Astrocyte (in vitro differentiated cells and primary cell): ENCODE results near the gene RAP1GAP. TPM values are rescaled to one million over a fixed set of nuclear protein-coding genes. Genes with fewer than 3 reads are reported as not detected.

Source experiments
- DNase-seq: peaks from one replicate; pipeline ENCODE4 v3.0.0-alpha.2; 2010; ENCODE audit warnings: low read depth
- FAIRE-seq: peaks from 2 replicates; lab custom pipeline; 2011; peaks lifted over from hg19 to GRCh38; lab: Jason Lieb, UNC
- H2AFZ ChIP-seq: 2 replicates; pipeline ENCODE4 v1.6.0; 2012; ENCODE audit warnings: low read depth, low read length, inconsistent platforms
- H3K27ac ChIP-seq: 2 replicates; pipeline ENCODE4 v1.5.1; 2011; ENCODE audit warnings: low read depth, low read length, inconsistent platforms
- H3K27me3 ChIP-seq: 2 replicates; pipeline ENCODE4 v1.6.0; 2011; ENCODE audit warnings: low read length, inconsistent platforms; ENCODE audit not compliant: insufficient read depth
- H3K36me3 ChIP-seq: 2 replicates; pipeline ENCODE4 v1.5.1; 2011; ENCODE audit warnings: low read length, inconsistent platforms; ENCODE audit not compliant: insufficient read depth
- H3K4me1 ChIP-seq: 2 replicates; pipeline ENCODE4 v1.5.1; 2011; ENCODE audit warnings: low read length, inconsistent platforms; ENCODE audit not compliant: insufficient read depth
- H3K4me2 ChIP-seq: 2 replicates; pipeline ENCODE4 v1.6.0; 2012; ENCODE audit warnings: low read length, inconsistent platforms
- H3K4me3 ChIP-seq: 2 replicates; pipeline ENCODE4 v1.5.1; 2011; ENCODE audit warnings: low read depth, mild to moderate bottlenecking, low read length, inconsistent platforms; ENCODE audit not compliant: insufficient read depth
- H3K79me2 ChIP-seq: 2 replicates; pipeline ENCODE4 v1.6.0; 2012; ENCODE audit warnings: mild to moderate bottlenecking, low read length, inconsistent platforms; ENCODE audit not compliant: insufficient read depth
- H3K9ac ChIP-seq: 2 replicates; pipeline ENCODE4 v1.6.0; 2012; ENCODE audit warnings: mild to moderate bottlenecking, low read length, inconsistent platforms
- H3K9me3 ChIP-seq: 2 replicates; pipeline ENCODE4 v1.5.1; 2012; ENCODE audit warnings: low read depth, mild to moderate bottlenecking, low read length, inconsistent platforms; ENCODE audit not compliant: insufficient read depth
- H4K20me1 ChIP-seq: 2 replicates; pipeline ENCODE4 v1.6.0; 2012; ENCODE audit warnings: low read length, inconsistent platforms; ENCODE audit not compliant: insufficient read depth
- H3K27ac Mint-ChIP-seq: one replicate; pipeline ENCODE4 v1.8.0; 2021; ENCODE audit warnings: mild to moderate bottlenecking, mixed read lengths; ENCODE audit not compliant: unreplicated experiment
- H3K27me3 Mint-ChIP-seq: one replicate; pipeline ENCODE4 v1.8.0; 2021; ENCODE audit warnings: low read depth, mixed read lengths; ENCODE audit not compliant: unreplicated experiment
- H3K36me3 Mint-ChIP-seq: one replicate; pipeline ENCODE4 v1.8.0; 2021; ENCODE audit warnings: low read depth, mixed read lengths; ENCODE audit not compliant: unreplicated experiment
- H3K4me1 Mint-ChIP-seq: one replicate; pipeline ENCODE4 v1.8.0; 2021; ENCODE audit warnings: low read depth, mixed read lengths; ENCODE audit not compliant: unreplicated experiment
- H3K4me3 Mint-ChIP-seq: one replicate; pipeline ENCODE4 v1.8.0; 2021; ENCODE audit warnings: mild to moderate bottlenecking, moderate library complexity, mixed read lengths; ENCODE audit not compliant: unreplicated experiment
- H3K9me3 Mint-ChIP-seq: one replicate; pipeline ENCODE4 v1.8.0; 2021; ENCODE audit warnings: mild to moderate bottlenecking, mixed read lengths; ENCODE audit not compliant: unreplicated experiment
- EZH2 ChIP-seq: IDR thresholded peaks from 2 replicates; pipeline ENCODE4 v1.6.1; 2012; ENCODE audit warnings: mild to moderate bottlenecking, low read length, inconsistent platforms; ENCODE audit not compliant: insufficient read depth
- total RNA-seq: library from RNA; stranded (reverse); gene quantifications from 2 replicates; pipeline ENCODE4 v1.2.1, GENCODE V29; 2021
- TF ChIP-seq, protein P1 (sequence below): IDR thresholded peaks from 2 replicates; pipeline ENCODE4 v1.5.1; 2011; ENCODE audit warnings: low read depth, mild to moderate bottlenecking, inconsistent platforms, low read length, moderate library complexity; ENCODE audit not compliant: insufficient read depth

Gene RAP1GAP
- total RNA-seq, 1 donor from 2014 or later: 3.2 TPM

DNA sequence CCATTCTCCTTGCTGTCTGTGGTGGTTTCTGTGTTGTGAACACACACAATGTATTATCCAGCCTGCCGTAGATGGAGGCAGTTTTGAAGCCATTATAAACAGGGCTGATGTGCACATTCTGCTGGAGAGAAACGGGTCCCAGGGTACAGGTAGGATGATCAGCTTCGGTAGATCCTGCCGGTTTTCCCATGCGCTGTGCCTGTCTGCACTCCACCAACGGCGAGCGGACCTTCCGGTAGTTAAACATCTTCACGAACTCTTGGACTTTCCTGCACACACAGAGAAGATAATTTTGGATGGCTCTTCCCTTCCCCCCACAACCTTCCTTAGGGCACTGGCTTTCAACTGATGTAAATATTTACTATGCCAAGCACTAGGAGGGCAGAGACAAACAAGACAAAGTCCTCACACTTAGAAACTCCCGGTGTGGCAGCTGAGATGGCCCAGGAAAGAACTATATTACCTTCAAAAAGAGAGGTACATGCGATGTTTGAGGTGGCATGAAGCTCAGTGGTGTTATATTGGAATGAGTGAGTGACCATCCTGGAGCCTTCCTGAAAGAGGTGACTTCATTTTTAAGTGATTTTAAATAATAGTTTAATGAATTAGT is 118.2 kb downstream of the RAP1GAP start:
- Mint-ChIP-seq H3K4me1 (peaks cover 24% of the 10 kb centered on the region), H3K4me3 (no peak overlapping the region), H3K27me3 (peaks cover 5% of the 10 kb centered on the region), H3K27ac (peak overlapping the region; percentile 1), H3K9me3 (no peaks in the 10 kb centered on the region), H3K36me3 (no peaks in the 10 kb centered on the region)
- FAIRE-seq (no peak), DNase-seq (no peak)
- Histone ChIP-seq H3K4me3 (no peak overlapping the region), H2AFZ (no peak overlapping the region), H3K27ac (no peak overlapping the region), H3K4me2 (no peak overlapping the region), H3K36me3 (no peaks in the 10 kb centered on the region), H3K9me3 (no peaks in the 10 kb centered on the region), H3K4me1 (peaks cover 22% of the 10 kb centered on the region), H4K20me1 (no peaks in the 10 kb centered on the region), H3K27me3 (peaks cover 12% of the 10 kb centered on the region), H3K79me2 (no peaks in the 10 kb centered on the region), H3K9ac (no peak overlapping the region)
- no peak for TF ChIP-seq EZH2

DNA sequence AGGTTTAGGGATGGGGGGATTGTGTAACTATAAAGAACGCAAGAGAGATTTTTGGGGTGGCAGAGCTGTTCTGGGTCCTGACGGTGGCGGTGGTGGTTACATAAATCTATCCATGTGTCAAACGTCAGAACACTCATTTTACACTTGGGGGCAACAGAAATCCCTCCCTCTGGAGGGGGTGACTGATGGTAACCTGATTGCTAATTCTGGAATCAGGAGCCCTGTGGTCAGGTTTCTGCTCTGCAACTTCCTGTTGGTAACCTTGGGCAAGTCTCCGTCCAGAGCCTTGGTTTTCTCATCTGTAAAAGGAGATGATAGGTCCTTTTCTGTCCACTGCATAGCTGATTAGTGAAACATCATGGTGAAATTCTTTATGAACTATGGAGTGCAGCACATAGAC is 119.1 kb downstream of the RAP1GAP start:
- H2AFZ ChIP-seq: no peak overlapping the region
- FAIRE-seq (peak; percentile 39), DNase-seq (peak; percentile 57)
- H3K79me2 ChIP-seq: no peaks in the 10 kb centered on the region
- no peaks in the 10 kb centered on the region for H3K36me3 ChIP-seq
- no peaks in the 10 kb centered on the region for H4K20me1 ChIP-seq
- Mint-ChIP-seq H3K4me3 (no peak overlapping the region), H3K4me1 (peaks cover 24% of the 10 kb centered on the region), H3K27ac (no peak overlapping the region), H3K27me3 (peaks cover 5% of the 10 kb centered on the region), H3K9me3 (no peaks in the 10 kb centered on the region), H3K36me3 (no peaks in the 10 kb centered on the region)
- peaks cover 12% of the 10 kb centered on the region for H3K27me3 ChIP-seq
- no peak overlapping the region for H3K27ac ChIP-seq
- no peak overlapping the region for H3K4me3 ChIP-seq
- H3K9ac ChIP-seq: no peak overlapping the region
- no peak for TF ChIP-seq EZH2
- TF ChIP-seq, protein P1, sequence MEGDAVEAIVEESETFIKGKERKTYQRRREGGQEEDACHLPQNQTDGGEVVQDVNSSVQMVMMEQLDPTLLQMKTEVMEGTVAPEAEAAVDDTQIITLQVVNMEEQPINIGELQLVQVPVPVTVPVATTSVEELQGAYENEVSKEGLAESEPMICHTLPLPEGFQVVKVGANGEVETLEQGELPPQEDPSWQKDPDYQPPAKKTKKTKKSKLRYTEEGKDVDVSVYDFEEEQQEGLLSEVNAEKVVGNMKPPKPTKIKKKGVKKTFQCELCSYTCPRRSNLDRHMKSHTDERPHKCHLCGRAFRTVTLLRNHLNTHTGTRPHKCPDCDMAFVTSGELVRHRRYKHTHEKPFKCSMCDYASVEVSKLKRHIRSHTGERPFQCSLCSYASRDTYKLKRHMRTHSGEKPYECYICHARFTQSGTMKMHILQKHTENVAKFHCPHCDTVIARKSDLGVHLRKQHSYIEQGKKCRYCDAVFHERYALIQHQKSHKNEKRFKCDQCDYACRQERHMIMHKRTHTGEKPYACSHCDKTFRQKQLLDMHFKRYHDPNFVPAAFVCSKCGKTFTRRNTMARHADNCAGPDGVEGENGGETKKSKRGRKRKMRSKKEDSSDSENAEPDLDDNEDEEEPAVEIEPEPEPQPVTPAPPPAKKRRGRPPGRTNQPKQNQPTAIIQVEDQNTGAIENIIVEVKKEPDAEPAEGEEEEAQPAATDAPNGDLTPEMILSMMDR: no peak
- H3K9me3 ChIP-seq: no peaks in the 10 kb centered on the region
- no peak overlapping the region for H3K4me2 ChIP-seq
- peaks cover 22% of the 10 kb centered on the region for H3K4me1 ChIP-seq

DNA sequence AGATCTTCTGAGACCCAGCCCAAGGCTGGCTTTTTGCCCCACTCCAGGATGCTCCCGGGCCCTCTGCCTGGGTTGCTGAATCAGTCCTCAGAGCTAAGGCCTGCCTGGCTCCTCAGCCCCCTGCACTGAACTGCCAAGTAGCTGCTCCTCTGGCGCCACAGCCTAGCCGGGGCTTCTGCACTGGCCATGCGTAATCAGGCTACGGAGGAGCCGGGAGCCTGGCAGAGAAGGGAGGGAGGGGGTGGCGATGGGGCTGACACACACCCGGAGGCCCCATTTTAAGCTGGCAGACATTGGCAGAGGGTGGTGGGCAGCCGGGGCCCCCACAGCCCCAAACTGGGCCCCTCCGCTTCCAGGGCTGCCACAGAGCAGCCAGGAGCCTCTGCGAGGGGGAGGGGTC is 121.3 kb downstream of the RAP1GAP start:
- peaks cover 5% of the 10 kb centered on the region for H3K27me3 Mint-ChIP-seq
- Histone ChIP-seq H3K4me2 (no peak overlapping the region), H3K9ac (no peak overlapping the region), H3K79me2 (no peaks in the 10 kb centered on the region), H4K20me1 (no peaks in the 10 kb centered on the region), H3K36me3 (no peaks in the 10 kb centered on the region), H3K27me3 (peaks cover 12% of the 10 kb centered on the region), H2AFZ (no peak overlapping the region), H3K4me1 (peaks cover 11% of the 10 kb centered on the region), H3K4me3 (no peak overlapping the region), H3K27ac (no peak overlapping the region), H3K9me3 (no peaks in the 10 kb centered on the region)
- no peak for DNase-seq
- H3K36me3 Mint-ChIP-seq: no peaks in the 10 kb centered on the region
- no peak for FAIRE-seq
- TF ChIP-seq, protein P1: no peak
- TF ChIP-seq EZH2: no peak
- H3K27ac Mint-ChIP-seq: no peak overlapping the region
- no peaks in the 10 kb centered on the region for H3K9me3 Mint-ChIP-seq
- H3K4me3 Mint-ChIP-seq: no peak overlapping the region
- H3K4me1 Mint-ChIP-seq: peaks cover 18% of the 10 kb centered on the region

Other genes starting within 250 kb of the RAP1GAP start
- gene NBPF3, start 229.2 kb downstream of the RAP1GAP start, total RNA-seq: 6.0 and 6.3 TPM in 2 replicates
- 24.3 and 45.4 TPM in 2 replicates for gene ALPL, start 159.9 kb downstream of the RAP1GAP start, total RNA-seq
- 85.7 and 85.8 TPM in 2 replicates for gene USP48, start 113.8 kb upstream of the RAP1GAP start, total RNA-seq
- gene LDLRAD2, start 142.9 kb upstream of the RAP1GAP start, total RNA-seq: 0.14 and 0.22 TPM in 2 replicates